PFSK-1 (cell line): ENCODE data around the gene IQGAP1.

Experiments used
- FOXP2 ChIP-seq: optimal IDR thresholded peaks from 2 replicates; pipeline ENCODE3; 2011; ENCODE audit warnings: borderline replicate concordance, control low read depth, inconsistent platforms; ENCODE audit not compliant: insufficient read depth; ENCODE audit errors: extremely low read length, extremely low read depth
- POLR2AphosphoS5 ChIP-seq: IDR thresholded peaks from 2 replicates; pipeline ENCODE4 v1.6.1; 2012; ENCODE audit warnings: low read depth, mild to moderate bottlenecking, control low read depth, low read length, moderate library complexity
- REST ChIP-seq, 2 experiments: IDR thresholded peaks; 2 replicates each; pipeline versions ENCODE4 v1.6.1 to v1.8.0; 2011 to 2012; ENCODE audit warnings: low read depth in 2 of 2, low read length in 2 of 2, control low read depth in 1 of 2, inconsistent platforms in 1 of 2, mild to moderate bottlenecking in 1 of 2, moderate library complexity in 1 of 2; ENCODE audit not compliant: insufficient read depth in 1 of 2
- SIN3A ChIP-seq: IDR thresholded peaks from 2 replicates; pipeline ENCODE4 v1.6.1; 2012; ENCODE audit warnings: mild to moderate bottlenecking, low read length, moderate library complexity, borderline replicate concordance; ENCODE audit not compliant: insufficient read depth
- TAF1 ChIP-seq: IDR thresholded peaks from 2 replicates; pipeline ENCODE4 v1.6.1; 2012; ENCODE audit warnings: low read length, control low read depth, borderline replicate concordance; ENCODE audit not compliant: insufficient read depth

- TF ChIP-seq REST (IDR thresholded peaks at IDR 0.05; ENCODE audit: insufficient read depth in 1 of 2, low read depth in 2 of 2, low read length in 2 of 2), result no peak
- TF ChIP-seq TAF1, result no peak
- TF ChIP-seq POLR2AphosphoS5, result no peak
- TF ChIP-seq SIN3A, result no peak
- TF ChIP-seq FOXP2, result no peak
These were observed 124.9 kb downstream of the IQGAP1 start for GRCh38 chr15:90512981-90513380.
